Stimulated activated CD4-positive, alpha-beta T cell treated with anti-CD3 and anti-CD28 coated beads, Interleukin-15, amount 100 ng/mL, for 24 hours (primary cell): ENCODE measurements around the gene LRRC46.

Source experiments
- DNase-seq: peaks from one replicate; pipeline ENCODE4 v3.0.0-alpha.2; 2020

LRRC46 gene

GRCh38 chr17:47810200-47810821 lies 21.2 kb upstream of the LRRC46 start:
- peak; percentile 32 for DNase-seq

- DNase-seq: no peak
Measured at GRCh38 chr17:47810901-47811635, 20.4 kb upstream of the LRRC46 start.

- DNase-seq: no peak
Measured at GRCh38 chr17:47811709-47812108, 19.8 kb upstream of the LRRC46 start.

GRCh38 chr17:47812146-47812920 lies 19.1 kb upstream of the LRRC46 start:
- DNase-seq: no peak

GRCh38 chr17:47813077-47813476 lies 18.4 kb upstream of the LRRC46 start:
- no peak for DNase-seq

- no peak for DNase-seq
Measured at GRCh38 chr17:47813512-47814031, 17.9 kb upstream of the LRRC46 start.

GRCh38 chr17:47815106-47815918 lies 16.2 kb upstream of the LRRC46 start:
- DNase-seq: no peak

GRCh38 chr17:47816111-47816735 lies 15.2 kb upstream of the LRRC46 start:
- DNase-seq: no peak

- DNase-seq: no peak
Measured at GRCh38 chr17:47816947-47817346, 14.5 kb upstream of the LRRC46 start.

GRCh38 chr17:47818002-47818695 lies 13.3 kb upstream of the LRRC46 start:
- DNase-seq: no peak

GRCh38 chr17:47819475-47819874 lies 12.0 kb upstream of the LRRC46 start:
- DNase-seq: no peak

GRCh38 chr17:47820033-47820789 lies 11.3 kb upstream of the LRRC46 start:
- no peak for DNase-seq

- DNase-seq: no peak
Measured at GRCh38 chr17:47821031-47821423, 10.4 kb upstream of the LRRC46 start.

GRCh38 chr17:47821424-47822391 lies 9.8 kb upstream of the LRRC46 start, which contains the start of gene OSBPL7:
Gene OSBPL7 (minus strand): TSS chr17:47821794. CDS start chr17:47820278, 1,516 bp downstream.
- DNase-seq: peak; percentile 83

- no peak for DNase-seq
Measured at GRCh38 chr17:47822785-47823184, 8.7 kb upstream of the LRRC46 start.

- no peak for DNase-seq
Measured at GRCh38 chr17:47823519-47823918, 8.0 kb upstream of the LRRC46 start.

GRCh38 chr17:47829870-47830269 lies 1.6 kb upstream of the LRRC46 start:
- DNase-seq: no peak

GRCh38 chr17:47830396-47831002 lies 971 bp upstream of the LRRC46 start:
- DNase-seq: no peak

- DNase-seq: no peak
Measured at GRCh38 chr17:47831934-47832327, 461 bp downstream of the LRRC46 start.
